ENCODE data around the gene ZNF549. TPM values are rescaled to one million over a fixed set of nuclear protein-coding genes. Genes with fewer than 3 reads are reported as not detected.

Gene ZNF549
- total and polyA plus RNA-seq, 2 of the 13 experiments (the other 11 are each of a cell fraction or from before 2014, with no cell fraction given) = 2.8 to 6.4 TPM

DNA sequence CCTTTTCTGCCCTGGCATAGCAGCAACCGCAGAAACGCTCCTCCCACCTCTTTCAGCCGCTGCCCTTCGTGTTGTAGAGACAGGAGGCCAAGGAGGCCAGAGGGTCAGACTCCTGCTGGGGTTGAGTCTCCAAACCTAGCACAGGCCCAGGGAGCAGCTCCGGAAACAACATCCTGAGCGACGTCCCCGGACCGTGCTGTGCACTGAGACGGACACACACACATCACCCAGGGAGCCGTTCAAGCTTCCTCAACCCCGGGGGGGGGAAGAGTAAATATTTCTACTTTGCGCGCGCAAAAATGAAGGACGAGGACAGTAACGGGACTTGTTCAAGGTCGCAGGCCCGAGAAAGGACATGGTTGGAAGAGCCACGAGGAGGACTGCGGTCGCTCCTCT is 31.9 kb downstream of the ZNF549 start (continued):
- TF ChIP-seq, protein P1, sequence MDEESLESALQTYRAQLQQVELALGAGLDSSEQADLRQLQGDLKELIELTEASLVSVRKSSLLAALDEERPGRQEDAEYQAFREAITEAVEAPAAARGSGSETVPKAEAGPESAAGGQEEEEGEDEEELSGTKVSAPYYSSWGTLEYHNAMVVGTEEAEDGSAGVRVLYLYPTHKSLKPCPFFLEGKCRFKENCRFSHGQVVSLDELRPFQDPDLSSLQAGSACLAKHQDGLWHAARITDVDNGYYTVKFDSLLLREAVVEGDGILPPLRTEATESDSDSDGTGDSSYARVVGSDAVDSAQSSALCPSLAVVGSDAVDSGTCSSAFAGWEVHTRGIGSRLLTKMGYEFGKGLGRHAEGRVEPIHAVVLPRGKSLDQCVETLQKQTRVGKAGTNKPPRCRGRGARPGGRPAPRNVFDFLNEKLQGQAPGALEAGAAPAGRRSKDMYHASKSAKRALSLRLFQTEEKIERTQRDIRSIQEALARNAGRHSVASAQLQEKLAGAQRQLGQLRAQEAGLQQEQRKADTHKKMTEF (CRISPR knock-in tag; IDR thresholded peaks at IDR 0.05) = no peak
- TF ChIP-seq SALL2 (CRISPR knock-in tag; IDR thresholded peaks at IDR 0.05) = no peak
- no peak for TF ChIP-seq ATM (IDR thresholded peaks at IDR 0.05; ENCODE audit: borderline replicate concordance)
- TF ChIP-seq MZF1 (CRISPR knock-in tag; IDR thresholded peaks at IDR 0.05; ENCODE audit: borderline replicate concordance) = no peak
- no peak for TF ChIP-seq KDM3A (CRISPR knock-in tag; IDR thresholded peaks at IDR 0.05; ENCODE audit: low read depth)
- no peak for TF ChIP-seq SNAI1 (CRISPR knock-in tag; IDR thresholded peaks at IDR 0.05; ENCODE audit: borderline replicate concordance)
- TF ChIP-seq MEIS2 (CRISPR knock-in tag; IDR thresholded peaks at IDR 0.05) = no peak
- TF ChIP-seq MEF2D (CRISPR knock-in tag; IDR thresholded peaks at IDR 0.05) = no peak
- TF ChIP-seq HOXD1 (CRISPR knock-in tag; IDR thresholded peaks at IDR 0.05) = no peak
- TF ChIP-seq IKZF4 (CRISPR knock-in tag; IDR thresholded peaks at IDR 0.05; ENCODE audit: borderline replicate concordance, low read depth, not compliant biosample characterization) = no peak
- TF ChIP-seq CHD2 (IDR thresholded peaks at IDR 0.05; ENCODE audit: low read depth, low read length) = no peak
- TF ChIP-seq ZNF124 (CRISPR knock-in tag; IDR thresholded peaks at IDR 0.05) = no peak
- no peak for TF ChIP-seq KDM6A (CRISPR knock-in tag; IDR thresholded peaks at IDR 0.05; ENCODE audit: low read depth)
- no peak for TF ChIP-seq ZNF34 (CRISPR knock-in tag; IDR thresholded peaks at IDR 0.05; ENCODE audit: borderline replicate concordance)
- TF ChIP-seq POLR2A (IDR thresholded peaks at IDR 0.05; ENCODE audit: insufficient read depth in 1 of 2, low read depth in 2 of 2, low read length in 2 of 2) = 0 out of 4 replicates have a peak, but pooled peaks of 1 of the 2 experiments have one; percentile 32
- no peak for TF ChIP-seq JUND (CRISPR knock-in tag; IDR thresholded peaks at IDR 0.05)
- no peak for TF ChIP-seq HOXA3 (CRISPR knock-in tag; IDR thresholded peaks at IDR 0.05)
- TF ChIP-seq ZNF20 (CRISPR knock-in tag; IDR thresholded peaks at IDR 0.05) = no peak
- TF ChIP-seq POLR2AphosphoS5 (IDR thresholded peaks at IDR 0.05; ENCODE audit: low read depth, low read length) = no peak
- no peak for TF ChIP-seq ZNF713 (CRISPR knock-in tag; IDR thresholded peaks at IDR 0.05)
- TF ChIP-seq, protein P2, sequence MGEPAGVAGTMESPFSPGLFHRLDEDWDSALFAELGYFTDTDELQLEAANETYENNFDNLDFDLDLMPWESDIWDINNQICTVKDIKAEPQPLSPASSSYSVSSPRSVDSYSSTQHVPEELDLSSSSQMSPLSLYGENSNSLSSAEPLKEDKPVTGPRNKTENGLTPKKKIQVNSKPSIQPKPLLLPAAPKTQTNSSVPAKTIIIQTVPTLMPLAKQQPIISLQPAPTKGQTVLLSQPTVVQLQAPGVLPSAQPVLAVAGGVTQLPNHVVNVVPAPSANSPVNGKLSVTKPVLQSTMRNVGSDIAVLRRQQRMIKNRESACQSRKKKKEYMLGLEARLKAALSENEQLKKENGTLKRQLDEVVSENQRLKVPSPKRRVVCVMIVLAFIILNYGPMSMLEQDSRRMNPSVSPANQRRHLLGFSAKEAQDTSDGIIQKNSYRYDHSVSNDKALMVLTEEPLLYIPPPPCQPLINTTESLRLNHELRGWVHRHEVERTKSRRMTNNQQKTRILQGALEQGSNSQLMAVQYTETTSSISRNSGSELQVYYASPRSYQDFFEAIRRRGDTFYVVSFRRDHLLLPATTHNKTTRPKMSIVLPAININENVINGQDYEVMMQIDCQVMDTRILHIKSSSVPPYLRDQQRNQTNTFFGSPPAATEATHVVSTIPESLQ (CRISPR knock-in tag; conservative IDR thresholded peaks at IDR 0.05) = no peak
- no peak for TF ChIP-seq RFXANK (CRISPR knock-in tag; IDR thresholded peaks at IDR 0.05)
- TF ChIP-seq HNF4A (CRISPR knock-in tag; IDR thresholded peaks at IDR 0.05) = no peak
- no peak for TF ChIP-seq ZC3H4 (CRISPR knock-in tag; IDR thresholded peaks at IDR 0.05; ENCODE audit: borderline replicate concordance)
- TF ChIP-seq GABPA (IDR thresholded peaks at IDR 0.05; ENCODE audit: low read depth, low read length) = no peak
- no peak; the same call in 1 of the 2 replicates for TF ChIP-seq GABPA (CRISPR knock-in tag; IDR thresholded peaks at IDR 0.05; ENCODE audit: low read depth)
- TF ChIP-seq SAP130 (CRISPR knock-in tag; IDR thresholded peaks at IDR 0.05; ENCODE audit: low read depth) = peak; percentile 12; the same call in 1 of the 2 replicates
- TF ChIP-seq, protein P3, sequence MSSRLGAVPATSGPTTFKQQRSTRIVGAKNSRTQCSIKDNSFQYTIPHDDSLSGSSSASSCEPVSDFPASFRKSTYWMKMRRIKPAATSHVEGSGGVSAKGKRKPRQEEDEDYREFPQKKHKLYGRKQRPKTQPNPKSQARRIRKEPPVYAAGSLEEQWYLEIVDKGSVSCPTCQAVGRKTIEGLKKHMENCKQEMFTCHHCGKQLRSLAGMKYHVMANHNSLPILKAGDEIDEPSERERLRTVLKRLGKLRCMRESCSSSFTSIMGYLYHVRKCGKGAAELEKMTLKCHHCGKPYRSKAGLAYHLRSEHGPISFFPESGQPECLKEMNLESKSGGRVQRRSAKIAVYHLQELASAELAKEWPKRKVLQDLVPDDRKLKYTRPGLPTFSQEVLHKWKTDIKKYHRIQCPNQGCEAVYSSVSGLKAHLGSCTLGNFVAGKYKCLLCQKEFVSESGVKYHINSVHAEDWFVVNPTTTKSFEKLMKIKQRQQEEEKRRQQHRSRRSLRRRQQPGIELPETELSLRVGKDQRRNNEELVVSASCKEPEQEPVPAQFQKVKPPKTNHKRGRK (CRISPR knock-in tag; IDR thresholded peaks at IDR 0.05) = no peak
- TF ChIP-seq, protein P4, sequence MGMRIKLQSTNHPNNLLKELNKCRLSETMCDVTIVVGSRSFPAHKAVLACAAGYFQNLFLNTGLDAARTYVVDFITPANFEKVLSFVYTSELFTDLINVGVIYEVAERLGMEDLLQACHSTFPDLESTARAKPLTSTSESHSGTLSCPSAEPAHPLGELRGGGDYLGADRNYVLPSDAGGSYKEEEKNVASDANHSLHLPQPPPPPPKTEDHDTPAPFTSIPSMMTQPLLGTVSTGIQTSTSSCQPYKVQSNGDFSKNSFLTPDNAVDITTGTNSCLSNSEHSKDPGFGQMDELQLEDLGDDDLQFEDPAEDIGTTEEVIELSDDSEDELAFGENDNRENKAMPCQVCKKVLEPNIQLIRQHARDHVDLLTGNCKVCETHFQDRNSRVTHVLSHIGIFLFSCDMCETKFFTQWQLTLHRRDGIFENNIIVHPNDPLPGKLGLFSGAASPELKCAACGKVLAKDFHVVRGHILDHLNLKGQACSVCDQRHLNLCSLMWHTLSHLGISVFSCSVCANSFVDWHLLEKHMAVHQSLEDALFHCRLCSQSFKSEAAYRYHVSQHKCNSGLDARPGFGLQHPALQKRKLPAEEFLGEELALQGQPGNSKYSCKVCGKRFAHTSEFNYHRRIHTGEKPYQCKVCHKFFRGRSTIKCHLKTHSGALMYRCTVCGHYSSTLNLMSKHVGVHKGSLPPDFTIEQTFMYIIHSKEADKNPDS (CRISPR knock-in tag; IDR thresholded peaks at IDR 0.05) = no peak

Measured in HepG2 (cell line).